GM12878 (cell line): ENCODE data around the gene MARS1.

Source experiments
- CBFB ChIP-seq: IDR thresholded peaks from 2 replicates; pipeline ENCODE4 v1.6.1; 2016; ENCODE audit warnings: antibody characterized with exemption, low read depth
- CTCF ChIP-seq, 3 experiments: IDR thresholded peaks in 2 of 3; conservative IDR thresholded peaks in 1 of 3; 2 replicates each; pipeline ENCODE4 v1.5.1; 2011; ENCODE audit warnings: low read depth in 3 of 3, low read length in 3 of 3, mild to moderate bottlenecking in 3 of 3, control low read depth in 2 of 3, moderate library complexity in 2 of 3, inconsistent platforms in 1 of 3, mixed read lengths in 1 of 3; ENCODE audit not compliant: control insufficient read depth in 2 of 3, insufficient read depth in 1 of 3; ENCODE audit errors: extremely low read depth in 1 of 3
- JUND ChIP-seq: IDR thresholded peaks from 2 replicates; pipeline ENCODE4 v1.6.1; 2012; ENCODE audit warnings: low read depth, mild to moderate bottlenecking, low read length, improper control_type of control experiment, moderate library complexity
- SUPT20H ChIP-seq: IDR thresholded peaks from 2 replicates; pipeline ENCODE4 v1.6.1; 2011; ENCODE audit warnings: low read depth, mild to moderate bottlenecking, low read length, moderate library complexity, borderline replicate concordance; ENCODE audit not compliant: control insufficient read depth
- USF1 ChIP-seq: IDR thresholded peaks from 2 replicates; pipeline ENCODE4 v1.6.1; 2011; ENCODE audit warnings: borderline replicate concordance, low read depth, mild to moderate bottlenecking, moderate library complexity, mixed read lengths, low read length; ENCODE audit not compliant: insufficient read depth; ENCODE audit errors: extremely low read length
- TF ChIP-seq, protein P1 (sequence below): fragments of 150-350 bp; IDR thresholded peaks from 2 replicates; pipeline ENCODE4 v1.6.1; 2014; ENCODE audit warnings: mild to moderate bottlenecking, low read depth, low read length

DNA sequence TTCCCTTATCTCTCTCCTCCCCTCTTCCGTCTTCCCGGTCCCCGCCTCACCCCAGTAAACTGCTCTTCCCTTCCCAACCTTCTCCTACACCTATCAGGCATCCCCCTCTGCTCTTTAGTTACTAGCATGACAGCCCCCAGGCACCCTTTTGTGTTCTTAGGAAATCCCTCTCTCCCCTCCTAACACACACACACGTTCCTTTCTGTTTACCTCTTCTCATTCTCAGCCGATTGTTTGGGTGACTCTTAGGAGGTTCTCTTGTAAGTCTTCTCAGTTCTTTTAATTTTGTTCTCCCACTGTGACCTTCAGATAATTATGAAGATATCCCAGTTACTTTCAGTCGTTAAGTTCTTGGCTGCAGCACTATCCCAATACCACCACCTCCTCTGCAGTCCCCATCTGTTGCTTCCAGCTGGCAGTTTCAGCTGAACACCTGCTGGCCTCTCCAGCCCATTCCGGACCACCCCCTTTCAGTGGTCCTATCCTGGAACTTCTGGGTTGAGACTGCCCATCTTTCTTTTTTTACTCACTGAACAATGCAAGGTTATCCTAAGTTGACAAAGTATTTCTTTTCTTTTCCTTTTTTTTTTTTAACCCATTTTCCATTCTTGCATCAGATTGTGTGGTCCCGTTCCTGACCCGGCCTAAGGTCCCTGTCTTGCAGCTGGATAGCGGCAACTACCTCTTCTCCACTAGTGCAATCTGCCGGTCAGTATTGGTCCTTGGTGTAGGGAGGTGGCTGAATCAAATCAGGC is 711 bp downstream of the MARS1 start:
- no peak for TF ChIP-seq CTCF (IDR thresholded peaks at IDR 0.05 in 2 of 3, conservative IDR thresholded peaks at IDR 0.05 in 1 of 3; ENCODE audit: control insufficient read depth in 2 of 3, extremely low read depth in 1 of 3, insufficient read depth in 1 of 3, low read depth in 3 of 3, low read length in 3 of 3)
- no peak for TF ChIP-seq JUND
- no peak for TF ChIP-seq SUPT20H
- TF ChIP-seq CBFB, result no peak
- TF ChIP-seq, protein P1, sequence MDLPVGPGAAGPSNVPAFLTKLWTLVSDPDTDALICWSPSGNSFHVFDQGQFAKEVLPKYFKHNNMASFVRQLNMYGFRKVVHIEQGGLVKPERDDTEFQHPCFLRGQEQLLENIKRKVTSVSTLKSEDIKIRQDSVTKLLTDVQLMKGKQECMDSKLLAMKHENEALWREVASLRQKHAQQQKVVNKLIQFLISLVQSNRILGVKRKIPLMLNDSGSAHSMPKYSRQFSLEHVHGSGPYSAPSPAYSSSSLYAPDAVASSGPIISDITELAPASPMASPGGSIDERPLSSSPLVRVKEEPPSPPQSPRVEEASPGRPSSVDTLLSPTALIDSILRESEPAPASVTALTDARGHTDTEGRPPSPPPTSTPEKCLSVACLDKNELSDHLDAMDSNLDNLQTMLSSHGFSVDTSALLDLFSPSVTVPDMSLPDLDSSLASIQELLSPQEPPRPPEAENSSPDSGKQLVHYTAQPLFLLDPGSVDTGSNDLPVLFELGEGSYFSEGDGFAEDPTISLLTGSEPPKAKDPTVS, result no peak
- TF ChIP-seq USF1, result no peak
